Measurements from ENCODE around the gene CFAP97.

The CFAP97 gene

DNA sequence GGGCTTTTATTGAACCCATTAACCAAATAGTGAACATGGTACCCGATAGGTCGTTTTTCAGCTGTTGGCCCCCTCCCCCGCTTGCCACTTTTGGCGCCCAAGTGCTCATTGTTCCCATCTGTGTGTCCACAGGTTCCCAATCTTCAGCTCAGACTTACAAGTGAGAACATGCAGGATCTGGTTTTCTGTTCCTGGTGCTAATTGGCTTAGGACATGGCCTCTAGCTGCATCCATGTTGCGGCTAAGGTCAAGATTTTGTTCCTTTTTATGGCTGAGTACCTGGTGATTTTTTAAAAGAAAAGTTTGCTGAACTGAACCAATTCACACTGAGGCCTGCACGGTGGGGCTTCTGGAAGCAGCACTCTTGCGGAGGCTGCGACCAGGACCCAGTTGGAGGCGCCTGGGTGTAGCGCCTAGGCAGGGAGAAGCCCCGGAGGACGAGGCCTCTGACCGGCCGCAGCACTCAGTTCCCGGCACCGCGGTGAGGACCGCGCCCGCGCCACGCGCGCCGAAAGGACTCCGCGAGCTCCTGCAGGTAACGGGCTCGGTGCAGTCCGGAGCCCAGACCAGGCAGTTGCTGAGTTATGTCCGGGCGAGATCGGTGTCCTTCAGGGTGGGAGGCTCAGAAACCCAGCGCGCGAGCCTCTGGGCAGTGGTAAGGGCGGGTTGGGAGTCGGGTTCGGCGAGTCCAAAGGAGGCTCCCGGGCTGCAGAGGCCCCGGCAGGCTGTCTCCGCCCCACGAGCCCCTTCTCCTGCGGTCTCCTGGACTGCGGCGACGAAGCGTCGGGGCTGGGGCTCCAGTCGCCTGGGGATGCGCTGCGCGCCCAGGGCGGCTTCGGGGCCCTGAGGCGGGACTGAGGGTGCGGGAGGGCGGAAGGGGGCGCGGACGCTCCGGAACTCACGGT is 76.5 kb downstream of the CFAP97 start:
- TF ChIP-seq, protein P1, sequence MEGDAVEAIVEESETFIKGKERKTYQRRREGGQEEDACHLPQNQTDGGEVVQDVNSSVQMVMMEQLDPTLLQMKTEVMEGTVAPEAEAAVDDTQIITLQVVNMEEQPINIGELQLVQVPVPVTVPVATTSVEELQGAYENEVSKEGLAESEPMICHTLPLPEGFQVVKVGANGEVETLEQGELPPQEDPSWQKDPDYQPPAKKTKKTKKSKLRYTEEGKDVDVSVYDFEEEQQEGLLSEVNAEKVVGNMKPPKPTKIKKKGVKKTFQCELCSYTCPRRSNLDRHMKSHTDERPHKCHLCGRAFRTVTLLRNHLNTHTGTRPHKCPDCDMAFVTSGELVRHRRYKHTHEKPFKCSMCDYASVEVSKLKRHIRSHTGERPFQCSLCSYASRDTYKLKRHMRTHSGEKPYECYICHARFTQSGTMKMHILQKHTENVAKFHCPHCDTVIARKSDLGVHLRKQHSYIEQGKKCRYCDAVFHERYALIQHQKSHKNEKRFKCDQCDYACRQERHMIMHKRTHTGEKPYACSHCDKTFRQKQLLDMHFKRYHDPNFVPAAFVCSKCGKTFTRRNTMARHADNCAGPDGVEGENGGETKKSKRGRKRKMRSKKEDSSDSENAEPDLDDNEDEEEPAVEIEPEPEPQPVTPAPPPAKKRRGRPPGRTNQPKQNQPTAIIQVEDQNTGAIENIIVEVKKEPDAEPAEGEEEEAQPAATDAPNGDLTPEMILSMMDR (IDR thresholded peaks at IDR 0.05) = no peak

DNA sequence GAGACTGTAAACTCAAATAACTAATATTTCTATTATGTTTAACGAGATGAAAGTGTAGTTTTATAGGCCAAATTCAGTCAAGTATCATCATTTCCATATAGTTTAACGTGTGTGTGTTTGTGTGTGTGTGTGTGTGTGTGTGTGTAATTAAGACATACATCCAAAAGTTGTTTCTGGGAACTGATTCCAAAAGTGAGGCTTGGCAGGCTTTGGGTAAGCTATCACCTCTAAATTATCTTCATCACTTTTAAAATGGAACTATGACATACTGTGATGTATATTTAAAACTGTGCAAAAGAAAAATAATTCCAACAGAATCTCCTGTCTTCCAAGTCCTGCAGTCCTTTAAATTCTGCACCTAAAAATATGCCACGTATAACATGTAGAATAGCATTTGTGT is 79.8 kb downstream of the CFAP97 start:
- TF ChIP-seq, protein P1 (IDR thresholded peaks at IDR 0.05) = no peak

DNA sequence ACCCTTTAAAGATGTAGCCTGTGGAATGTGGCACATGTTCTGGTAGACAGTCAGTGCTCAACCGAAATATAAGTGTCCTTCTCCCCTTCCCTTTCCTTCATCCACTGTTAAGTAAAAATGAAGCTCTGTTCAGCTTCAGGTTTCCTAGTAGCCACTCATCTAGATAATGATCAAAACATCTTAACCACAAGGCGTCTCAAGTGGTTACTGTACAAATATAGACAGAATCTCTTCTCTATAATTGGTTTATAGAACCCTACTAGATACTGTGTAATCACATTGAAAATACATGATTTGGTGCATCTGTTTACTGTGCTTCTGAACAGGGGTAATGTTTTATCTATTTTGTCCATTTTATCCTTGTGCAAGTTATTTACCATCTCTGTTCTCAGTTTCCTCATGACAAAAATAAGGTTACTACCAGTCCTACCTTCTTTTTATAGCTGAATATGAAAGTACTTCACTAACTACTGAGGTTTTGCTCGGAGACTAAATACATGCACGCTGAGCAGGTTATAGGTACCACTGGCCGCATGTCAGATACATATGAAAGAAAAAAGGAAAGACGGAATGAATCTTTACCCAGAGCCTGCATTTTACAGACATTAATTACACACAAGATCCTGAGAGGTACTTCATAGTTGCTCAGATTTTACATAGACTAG is 81.0 kb downstream of the CFAP97 start:
- TF ChIP-seq, protein P1 (IDR thresholded peaks at IDR 0.05) = no peak

DNA sequence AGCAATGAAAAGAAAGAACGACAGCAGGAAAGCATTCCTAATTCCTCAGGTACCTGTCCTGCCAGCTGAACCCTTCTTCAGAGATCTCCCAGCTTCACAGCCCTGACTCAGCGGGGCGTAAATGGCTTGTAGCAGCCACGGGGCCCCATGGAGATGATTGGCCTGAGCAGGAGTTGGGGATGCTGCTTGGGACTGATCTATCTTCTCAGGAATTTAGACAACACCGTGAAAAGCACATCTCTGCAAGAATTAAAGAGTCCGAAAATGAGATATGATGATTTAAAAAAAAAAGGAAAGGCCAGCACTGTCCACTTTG is 83.2 kb downstream of the CFAP97 start:
- TF ChIP-seq, protein P1 (IDR thresholded peaks at IDR 0.05) = no peak

DNA sequence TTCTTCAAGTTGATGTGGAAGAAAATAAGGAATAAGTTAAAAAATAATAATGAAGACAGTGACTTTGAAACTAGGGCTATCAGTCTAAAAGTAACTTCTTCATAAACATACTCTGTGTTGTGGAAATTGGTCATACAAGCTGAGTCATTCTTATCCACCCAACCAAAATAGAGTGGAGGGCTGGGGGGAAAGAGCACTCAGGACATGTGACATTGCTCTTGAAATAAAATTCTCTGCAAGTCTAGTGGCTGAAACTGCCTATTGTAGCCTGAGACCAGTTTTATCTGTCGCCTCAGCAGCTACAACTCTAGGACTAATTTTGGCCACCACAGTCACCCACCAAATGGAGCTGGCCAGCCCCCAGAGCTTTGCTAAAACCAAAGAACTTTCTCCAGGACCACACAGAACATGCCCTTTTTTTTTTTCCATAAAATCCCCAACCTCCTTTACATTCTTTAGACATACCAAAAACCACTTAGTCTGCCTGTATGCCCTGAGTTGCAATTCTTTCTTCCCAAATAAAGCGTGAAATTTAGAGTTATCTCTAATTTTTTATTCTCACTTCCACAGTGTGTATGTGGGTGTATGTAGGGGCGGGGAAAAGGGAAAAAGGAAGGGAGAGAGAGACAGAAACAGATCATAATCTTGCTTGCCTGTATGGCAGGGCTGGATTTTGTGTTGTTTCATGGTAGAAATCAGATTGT is 83.7 kb downstream of the CFAP97 start:
- TF ChIP-seq, protein P1 (IDR thresholded peaks at IDR 0.05) = no peak

DNA sequence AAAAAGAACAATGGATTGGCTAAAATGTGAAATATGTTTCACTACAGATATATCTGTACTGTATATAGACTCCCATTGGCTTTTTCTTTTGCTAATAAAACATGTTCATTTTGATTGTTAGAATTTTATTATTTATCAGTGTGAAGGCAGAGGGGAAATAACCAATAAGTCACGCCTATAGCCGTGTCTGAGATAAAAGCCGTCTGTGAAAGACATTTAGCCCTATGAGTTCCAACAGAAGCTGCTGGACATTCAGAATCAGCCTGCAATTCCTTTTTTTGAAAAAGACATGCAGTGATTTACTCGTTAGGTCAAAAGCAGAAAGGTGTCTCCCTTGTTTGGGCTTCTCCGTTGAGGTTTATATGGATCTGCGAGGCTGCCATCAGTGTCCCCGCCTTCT is 84.9 kb downstream of the CFAP97 start:
- TF ChIP-seq, protein P1 (IDR thresholded peaks at IDR 0.05) = no peak

DNA sequence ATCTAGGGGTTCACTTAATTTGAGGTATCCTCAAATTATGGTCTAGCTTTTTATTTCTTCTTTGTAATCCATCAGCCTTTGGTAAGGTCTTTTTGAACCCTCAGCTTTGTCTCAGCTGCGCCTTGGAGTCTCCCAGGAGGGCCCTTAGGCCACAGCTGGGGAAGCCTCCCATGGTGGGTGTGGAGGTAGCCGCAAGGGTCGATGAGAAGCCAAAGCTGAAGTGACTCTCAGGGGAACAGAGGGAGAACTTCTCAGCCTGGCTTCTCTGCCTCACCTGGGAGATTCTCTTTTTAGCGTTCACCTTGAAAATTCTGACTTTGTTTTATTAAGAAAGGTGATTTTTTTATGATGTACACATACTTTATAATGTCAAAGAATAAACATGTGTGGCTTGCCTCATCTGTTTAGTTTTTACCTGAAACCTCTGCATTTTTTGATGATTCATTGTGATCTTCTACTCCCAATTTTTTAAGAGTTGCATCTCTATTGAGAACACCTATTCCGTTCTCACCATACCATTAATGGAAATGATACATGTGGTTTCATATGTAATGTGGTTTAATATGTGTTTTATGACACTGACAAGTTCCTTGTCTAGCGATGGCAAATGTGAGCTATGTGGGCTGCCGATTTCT is 86.4 kb downstream of the CFAP97 start:
- TF ChIP-seq, protein P1 (IDR thresholded peaks at IDR 0.05) = no peak
